HepG2 (cell line): ENCODE measurements around the gene MRNIP. TPM values are rescaled to one million over a fixed set of nuclear protein-coding genes. Genes with fewer than 3 reads are reported as not detected.

ENCODE experiments used
- ELF4 ChIP-seq: sonication (generic); formaldehyde crosslinking; IDR thresholded peaks from 2 replicates; pipeline ENCODE4 v1.5.0; 2020; ENCODE audit warnings: missing genetic modification reagents, mild to moderate bottlenecking, moderate library complexity, borderline replicate concordance
- FOXA3 ChIP-seq: IDR thresholded peaks from 2 replicates; pipeline ENCODE4 v1.6.1; 2016; ENCODE audit warnings: missing genetic modification reagents, missing compliant biosample characterization
- GPBP1L1 ChIP-seq: sonication (generic); formaldehyde crosslinking; IDR thresholded peaks from 2 replicates; pipeline ENCODE4 v1.5.0; 2020; ENCODE audit warnings: mild to moderate bottlenecking, missing genetic modification reagents
- HINFP ChIP-seq: sonication (generic); formaldehyde crosslinking; IDR thresholded peaks from 2 replicates; pipeline ENCODE4 v1.4.0; 2020; ENCODE audit warnings: low read depth, mild to moderate bottlenecking, missing genetic modification reagents
- IRF1 ChIP-seq: sonication (generic); formaldehyde crosslinking; IDR thresholded peaks from 2 replicates; pipeline ENCODE4 v1.4.0; 2020; ENCODE audit warnings: low read depth, mild to moderate bottlenecking, missing genetic modification reagents
- NBN ChIP-seq: fragments of 450-650 bp; conservative IDR thresholded peaks from 2 replicates; pipeline ENCODE4 v1.6.1; 2017
- PATZ1 ChIP-seq: sonication (generic); formaldehyde crosslinking; IDR thresholded peaks from 2 replicates; pipeline ENCODE4 v1.4.0; 2020; ENCODE audit warnings: missing genetic modification reagents
- PREB ChIP-seq: sonication (generic); formaldehyde crosslinking; IDR thresholded peaks from 2 replicates; pipeline ENCODE4 v1.4.0; 2020; ENCODE audit warnings: missing genetic modification reagents
- RORA ChIP-seq: sonication (generic); formaldehyde crosslinking; IDR thresholded peaks from 2 replicates; pipeline ENCODE4 v1.5.0; 2020; ENCODE audit warnings: mild to moderate bottlenecking, missing genetic modification reagents, moderate library complexity
- TRAFD1 ChIP-seq: sonication (generic); formaldehyde crosslinking; IDR thresholded peaks from 2 replicates; pipeline ENCODE4 v1.5.1; 2020; ENCODE audit warnings: missing genetic modification reagents, mild to moderate bottlenecking, borderline replicate concordance
- ZBTB7A ChIP-seq: sonication (generic); formaldehyde crosslinking; IDR thresholded peaks from 2 replicates; pipeline ENCODE4 v1.8.0; 2022; ENCODE audit warnings: mild to moderate bottlenecking, missing genetic modification reagents
- ZNF326 ChIP-seq: sonication (generic); formaldehyde crosslinking; IDR thresholded peaks from 2 replicates; pipeline ENCODE4 v1.4.0; 2020; ENCODE audit warnings: missing genetic modification reagents, borderline replicate concordance
- ZNF460 ChIP-seq: sonication (generic); formaldehyde crosslinking; IDR thresholded peaks from 2 replicates; pipeline ENCODE4 v1.5.1; 2020; ENCODE audit warnings: missing genetic modification reagents, mild to moderate bottlenecking, borderline replicate concordance
- ZNF530 ChIP-seq: sonication (generic); formaldehyde crosslinking; IDR thresholded peaks from 2 replicates; pipeline ENCODE4 v1.5.0; 2020; ENCODE audit warnings: low read depth, mild to moderate bottlenecking, missing genetic modification reagents
- ZNF543 ChIP-seq: sonication (generic); formaldehyde crosslinking; IDR thresholded peaks from 2 replicates; pipeline ENCODE4 v1.4.0; 2020; ENCODE audit warnings: mild to moderate bottlenecking, missing genetic modification reagents
- ZNF557 ChIP-seq: sonication (generic); formaldehyde crosslinking; IDR thresholded peaks from 2 replicates; pipeline ENCODE4 v1.4.0; 2020; ENCODE audit warnings: missing genetic modification reagents
- ZNF563 ChIP-seq: sonication (generic); formaldehyde crosslinking; IDR thresholded peaks from 2 replicates; pipeline ENCODE4 v1.8.0; 2022; ENCODE audit warnings: mild to moderate bottlenecking, moderate library complexity, missing genetic modification reagents
- ZNF780A ChIP-seq: sonication (generic); formaldehyde crosslinking; IDR thresholded peaks from 2 replicates; pipeline ENCODE4 v1.8.0; 2022; ENCODE audit warnings: mild to moderate bottlenecking, missing genetic modification reagents, moderate library complexity
- polyA plus RNA-seq, 8 experiments: library from polyadenylated mRNA; depleted of rRNA in 3 of 8; stranded (reverse) in 7 of 8; unstranded in 1 of 8; fragments of >200 nt; fragmentation: Illumina TruSeq in 4 of 8; extraction: Trizol in 4 of 8; gene quantifications; 2 replicates each; pipeline versions ENCODE4 v1.2.1 to v1.2.3, GENCODE V29; 2011 to 2016; ENCODE audit warnings: low read depth in 4 of 8, missing spikeins in 1 of 8, mixed read lengths in 1 of 8; ENCODE audit not compliant: insufficient read depth in 1 of 8
- total RNA-seq, 5 experiments: library from RNA; depleted of rRNA; stranded (reverse); fragments of >200 nt; fragmentation: Illumina TruSeq; extraction: Trizol; gene quantifications; 2 replicates each; pipeline ENCODE4 v1.2.3, GENCODE V29; 2016; ENCODE audit warnings: low read depth in 1 of 5

Gene MRNIP
- total and polyA plus RNA-seq, 2 of the 13 experiments (the other 11 are each of a cell fraction or from before 2014, with no cell fraction given), result 15.5 to 34.1 TPM

GRCh38 chr5:179858586-179859427, at the start of gene MRNIP (continued):
- TF ChIP-seq ZNF563 (CRISPR knock-in tag) (peak; percentile 55), FOXA3 (CRISPR knock-in tag) (peak; percentile 46), PATZ1 (CRISPR knock-in tag) (no peak; the same call in 1 of the 2 replicates), PREB (CRISPR knock-in tag) (0 out of 2 replicates have a peak, but pooled peaks have one; percentile 63), ELF4 (CRISPR knock-in tag) (no peak), ZBTB7A (CRISPR knock-in tag) (0 out of 2 replicates have a peak, but pooled peaks have one; percentile 34), ZNF780A (CRISPR knock-in tag) (peak; percentile 42; the same call in 1 of the 2 replicates), ZNF326 (CRISPR knock-in tag) (no peak), ZNF460 (CRISPR knock-in tag) (no peak; the same call in 1 of the 2 replicates), ZNF543 (peak; percentile 97), ZNF557 (0 out of 2 replicates have a peak, but pooled peaks have one; percentile 29), ZNF530 (CRISPR knock-in tag) (no peak), IRF1 (CRISPR knock-in tag) (no peak), RORA (no peak), GPBP1L1 (CRISPR knock-in tag) (no peak), TRAFD1 (peak; percentile 69; the same call in 1 of the 2 replicates), HINFP (no peak), NBN (no peak)
